HG02973 (cell line): ENCODE data around the gene FBXL3.
"Not testable (repeated sequence)": the region's sequence is repeated elsewhere in the genome, so short reads cannot be mapped to it uniquely, and the experiment has no call there.

Source experiments
- ATAC-seq: cut with Tn5 transposase; IDR thresholded peaks from one replicate; pipeline ENCODE4 v1.9.1; 2021; ENCODE audit warnings: moderate library complexity; ENCODE audit not compliant: unreplicated experiment

The FBXL3 gene

DNA sequence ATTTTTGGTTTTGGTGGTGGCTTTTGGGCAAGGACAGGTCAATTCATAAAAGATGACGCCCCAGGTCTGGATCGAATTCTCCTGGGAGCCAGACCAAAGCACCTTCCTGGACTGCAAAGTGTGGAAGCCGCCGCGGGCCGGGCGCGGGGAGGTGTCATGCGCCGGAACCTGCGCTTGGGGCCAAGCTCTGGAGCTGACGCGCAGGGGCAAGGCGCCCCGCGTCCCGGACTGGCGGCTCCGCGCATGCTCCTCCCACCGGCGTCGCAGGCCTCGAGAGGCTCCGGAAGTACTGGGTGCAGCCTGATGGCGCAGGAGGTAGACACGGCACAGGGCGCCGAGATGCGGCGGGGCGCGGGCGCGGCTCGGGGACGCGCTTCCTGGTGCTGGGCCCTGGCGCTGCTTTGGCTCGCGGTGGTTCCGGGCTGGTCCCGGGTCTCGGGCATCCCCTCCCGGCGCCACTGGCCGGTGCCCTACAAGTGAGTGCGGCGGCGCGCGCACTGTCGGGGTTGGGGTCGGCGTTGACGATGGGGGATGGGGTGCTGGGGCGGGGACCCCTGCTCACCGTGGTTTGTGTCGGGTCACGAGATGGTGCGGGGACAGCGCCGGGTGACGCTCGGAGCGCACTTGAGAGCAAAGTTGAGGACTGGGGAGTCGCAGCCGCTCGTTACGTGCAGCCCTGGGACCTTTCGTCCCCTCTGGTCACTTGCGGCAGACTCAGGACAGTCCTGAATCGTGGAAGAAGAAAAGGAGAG is 35.0 kb downstream of the FBXL3 start, which contains the start of gene CLN5:
Gene CLN5 (plus strand): TSS at position 286 of the 752 bp plus-strand sequence. CDS start 18 bp downstream, at position 304.
- peak; percentile 91 for ATAC-seq

DNA sequence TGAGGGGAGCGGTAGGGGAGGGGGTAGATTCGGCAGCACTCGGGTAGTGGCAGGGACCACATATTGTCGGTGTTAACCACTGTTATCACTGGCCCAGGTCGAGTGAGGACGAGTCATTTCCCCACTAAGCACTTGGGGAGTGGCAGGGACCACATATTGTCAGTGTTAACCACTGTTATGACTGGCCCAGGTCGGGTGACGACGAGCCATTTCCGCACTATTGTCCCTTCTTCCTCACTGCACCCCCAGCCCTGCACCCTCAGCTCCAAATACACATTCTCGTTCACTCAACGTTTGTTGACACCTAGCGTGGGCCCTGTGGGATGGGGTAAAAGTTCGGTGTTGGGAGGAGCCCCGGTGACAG is 35.5 kb downstream of the FBXL3 start:
- ATAC-seq, result peak; percentile 74

DNA sequence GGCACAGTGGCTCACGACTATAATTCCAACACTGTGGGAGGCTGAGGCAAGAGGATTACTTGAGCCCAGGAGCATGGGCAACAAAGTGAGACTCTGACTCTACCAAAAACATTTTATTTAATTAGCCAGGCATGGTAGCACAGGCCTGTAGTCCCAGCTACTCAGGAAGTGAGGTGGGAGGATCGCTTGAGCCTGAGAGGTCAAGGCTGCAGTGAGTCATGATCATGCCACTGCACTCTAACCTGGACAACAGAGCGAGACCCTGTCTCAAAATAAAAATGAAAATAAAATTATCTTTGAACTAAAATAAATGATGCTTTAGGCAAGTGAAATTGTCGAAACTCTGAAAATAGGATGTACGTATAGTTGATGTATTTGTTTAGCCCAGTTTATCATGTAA is 43.3 kb downstream of the FBXL3 start:
- no peak for ATAC-seq

DNA sequence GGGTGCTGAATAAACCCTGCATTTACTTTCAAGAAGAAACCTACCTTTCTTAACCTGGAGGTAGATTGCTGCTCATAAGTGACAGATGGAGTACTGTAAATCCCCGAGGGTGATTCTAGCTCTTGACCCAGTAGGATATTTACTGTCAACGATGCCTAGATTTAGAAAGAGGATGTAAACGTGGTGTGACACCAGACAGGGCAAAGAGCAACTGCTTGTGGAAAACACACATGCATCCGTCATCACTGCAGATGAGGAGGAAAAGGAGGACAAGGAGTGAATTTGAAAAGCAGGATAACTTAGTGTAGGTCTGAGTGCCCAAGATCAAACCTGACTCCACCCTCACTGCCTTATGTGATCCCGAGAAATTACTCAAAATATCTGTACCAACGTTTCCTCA is 44.9 kb downstream of the FBXL3 start:
- ATAC-seq, result no peak

DNA sequence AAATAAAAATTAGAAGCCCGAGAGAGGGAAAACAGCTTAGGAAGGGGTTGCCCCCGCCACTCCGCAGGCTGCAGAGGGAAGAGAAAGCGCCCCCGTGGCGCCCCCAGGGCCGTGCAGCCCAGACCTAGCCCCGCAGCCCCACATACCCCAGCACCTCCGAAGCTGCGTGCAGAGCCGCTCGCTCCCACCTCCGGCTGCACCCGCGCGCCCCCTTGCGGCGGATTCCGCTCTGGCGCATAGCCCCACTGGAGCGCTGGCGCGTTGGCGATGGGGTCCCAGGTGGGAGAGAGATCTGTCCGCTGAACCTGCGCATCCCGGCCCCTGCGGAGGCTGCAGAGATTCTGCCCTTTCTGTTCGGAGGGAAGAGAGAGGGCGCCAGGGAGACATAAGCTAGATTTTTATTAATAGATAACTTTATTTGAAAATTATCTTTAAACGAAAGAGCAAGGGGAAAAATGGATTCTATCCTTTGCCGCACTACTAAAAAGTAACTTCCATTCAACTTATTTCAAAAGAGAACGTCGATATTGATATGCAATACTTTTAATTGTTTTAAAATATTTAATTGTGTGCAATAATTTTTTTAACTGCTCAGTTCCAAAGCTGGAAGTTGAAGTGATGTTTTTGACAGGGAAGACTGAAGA is 46.8 kb downstream of the FBXL3 start:
- peak; percentile 98 for ATAC-seq

DNA sequence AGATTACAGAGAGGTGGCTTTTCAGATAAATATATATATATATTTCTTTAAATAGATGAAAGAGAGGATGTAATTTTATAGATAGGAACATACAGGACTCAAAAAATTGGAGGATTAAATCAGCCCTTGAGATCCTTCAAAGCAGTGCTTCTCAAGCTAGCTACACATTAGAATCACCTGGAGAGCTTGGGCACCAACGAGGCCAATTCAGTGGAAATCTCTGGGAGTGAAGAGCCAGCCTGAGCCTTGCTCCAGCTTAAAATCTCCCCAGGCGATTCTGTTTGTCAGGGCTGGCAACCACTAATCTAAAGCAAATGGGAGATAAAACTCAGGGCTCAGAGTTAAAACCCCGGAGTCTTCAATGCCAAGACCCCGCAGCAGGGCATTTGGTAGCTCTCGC is 50.0 kb downstream of the FBXL3 start:
- ATAC-seq, result no peak

DNA sequence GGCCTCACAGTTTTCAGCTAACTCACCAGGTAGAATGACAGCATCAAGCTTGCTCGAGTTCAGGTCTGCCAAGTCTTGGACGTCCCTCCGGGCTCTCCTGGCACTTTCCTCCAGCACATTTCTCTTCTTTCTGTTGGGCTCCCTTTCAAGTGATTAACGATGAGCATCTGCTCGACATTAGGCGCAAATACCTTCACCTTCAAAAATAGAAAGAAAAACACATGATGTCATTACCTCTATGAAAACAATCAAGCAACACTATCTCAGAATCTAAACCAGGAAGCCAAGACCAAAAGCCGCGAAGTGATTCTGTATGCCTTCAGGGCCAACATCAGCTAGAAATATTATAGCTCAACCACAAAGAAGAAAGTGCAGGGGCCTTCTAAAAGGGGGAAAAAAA is 50.5 kb downstream of the FBXL3 start:
- ATAC-seq, result no peak

DNA sequence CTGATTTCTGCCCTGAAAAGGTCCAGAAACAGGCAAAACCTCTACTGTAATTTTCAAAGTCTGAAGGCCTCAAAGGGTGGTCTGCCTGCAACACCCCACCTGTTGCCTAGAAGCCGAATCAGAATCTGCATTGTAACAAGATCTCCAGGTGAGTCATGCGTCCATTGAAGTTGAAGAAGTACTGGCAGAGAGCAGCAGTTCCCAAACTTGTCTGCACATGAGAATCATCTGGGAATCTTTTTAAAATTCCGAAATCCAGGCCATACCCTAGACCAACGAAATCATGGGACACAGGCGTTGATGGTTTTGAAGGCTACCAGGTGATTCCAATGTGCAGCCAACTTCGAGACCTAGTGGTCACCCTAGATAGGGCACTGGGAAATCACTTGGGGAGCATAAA is 51.1 kb downstream of the FBXL3 start:
- ATAC-seq, result no peak

DNA sequence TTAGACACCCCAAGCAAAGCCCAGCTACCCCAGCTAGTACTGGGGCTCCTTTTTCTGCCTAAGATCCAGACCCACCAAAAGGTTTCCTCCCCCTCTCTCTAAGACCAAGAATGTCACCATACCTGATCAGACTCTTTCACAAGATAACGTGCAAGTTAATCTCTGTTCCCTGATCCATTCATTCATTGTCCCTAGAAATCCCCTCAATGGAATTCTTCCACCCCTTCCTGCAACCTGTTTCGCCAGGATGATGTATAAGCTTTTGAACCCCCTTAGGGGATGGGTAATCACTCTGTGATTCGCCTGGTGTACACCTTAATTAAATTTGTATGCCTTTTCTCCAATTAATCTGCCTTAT is 52.4 kb downstream of the FBXL3 start:
- no peak for ATAC-seq

DNA sequence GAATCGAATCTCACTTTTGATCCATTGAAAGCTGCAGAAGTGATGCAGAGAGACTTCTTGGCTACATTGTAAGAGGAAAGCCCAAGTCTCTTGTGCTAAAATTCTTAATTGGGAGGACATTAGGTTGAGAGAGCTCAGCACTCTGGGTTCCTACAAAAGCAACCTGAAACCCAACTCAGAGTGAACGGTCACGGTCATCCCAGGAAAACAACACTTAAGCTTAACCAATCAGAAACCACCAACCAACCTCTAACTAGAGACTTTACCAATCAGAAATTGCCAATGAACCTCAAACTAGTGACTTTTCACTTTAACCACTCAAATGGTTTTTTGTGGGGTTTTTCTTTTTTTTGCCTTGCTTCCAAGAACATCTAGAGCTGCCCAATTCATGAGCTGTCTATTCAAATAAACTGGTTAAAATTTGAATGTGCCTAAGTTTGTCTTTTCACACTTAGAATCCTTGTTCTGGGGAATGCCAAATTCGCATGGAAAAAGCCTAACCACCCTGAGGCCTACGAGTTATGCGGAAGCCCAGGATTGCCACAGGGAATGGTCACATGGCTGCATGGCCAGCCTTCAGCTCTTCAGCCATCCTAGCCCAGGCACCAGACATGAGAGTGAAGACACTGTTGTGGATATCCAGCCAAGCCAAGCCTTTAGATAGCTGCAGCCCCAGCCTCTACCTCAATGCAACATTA is 52.9 kb downstream of the FBXL3 start:
- no peak for ATAC-seq

DNA sequence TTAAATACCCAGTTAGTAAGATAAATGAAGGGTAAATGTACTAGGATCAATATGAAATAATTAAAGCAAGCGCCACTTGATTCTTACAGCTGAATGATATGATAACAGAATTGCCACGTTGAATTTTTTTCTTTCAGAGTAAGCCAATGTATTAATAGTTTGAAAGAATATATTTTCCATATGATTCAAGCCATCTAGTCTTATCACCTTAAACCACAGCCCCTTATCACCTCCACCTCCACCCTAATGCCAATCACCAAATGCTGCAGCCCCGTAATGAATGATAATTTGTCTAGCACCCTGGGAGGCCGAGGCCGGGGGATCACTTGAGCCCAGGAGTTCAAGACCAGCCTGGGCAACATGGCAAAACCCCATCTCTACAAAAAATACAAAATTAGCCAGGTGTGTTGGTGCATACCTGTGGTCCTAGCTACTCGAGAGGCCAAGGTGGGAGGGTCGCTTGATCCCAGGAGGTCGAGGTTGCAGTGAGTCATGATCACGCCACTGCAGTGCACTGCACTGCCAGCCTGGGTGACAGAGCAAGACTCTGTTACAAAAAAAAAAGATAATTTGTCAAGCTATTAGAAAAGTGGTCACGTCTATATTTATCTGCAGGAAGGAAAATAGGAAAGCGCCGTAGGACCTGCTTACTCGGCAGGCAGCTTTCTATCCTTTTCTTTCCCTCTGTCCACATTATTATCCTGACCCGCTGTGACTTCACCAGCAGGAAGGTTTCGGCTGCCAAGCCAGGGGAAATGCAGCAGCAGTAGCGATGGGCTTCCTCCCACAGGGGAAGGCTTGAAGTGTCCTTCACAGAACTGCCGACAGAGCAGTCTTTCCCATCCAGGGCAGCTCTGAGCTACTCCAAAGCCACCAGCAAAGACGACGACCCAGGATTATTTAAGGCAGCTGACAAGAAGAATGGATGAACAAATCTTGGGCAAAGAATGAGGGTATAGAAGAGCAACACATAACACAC is 54.8 kb downstream of the FBXL3 start:
- ATAC-seq, result no peak

DNA sequence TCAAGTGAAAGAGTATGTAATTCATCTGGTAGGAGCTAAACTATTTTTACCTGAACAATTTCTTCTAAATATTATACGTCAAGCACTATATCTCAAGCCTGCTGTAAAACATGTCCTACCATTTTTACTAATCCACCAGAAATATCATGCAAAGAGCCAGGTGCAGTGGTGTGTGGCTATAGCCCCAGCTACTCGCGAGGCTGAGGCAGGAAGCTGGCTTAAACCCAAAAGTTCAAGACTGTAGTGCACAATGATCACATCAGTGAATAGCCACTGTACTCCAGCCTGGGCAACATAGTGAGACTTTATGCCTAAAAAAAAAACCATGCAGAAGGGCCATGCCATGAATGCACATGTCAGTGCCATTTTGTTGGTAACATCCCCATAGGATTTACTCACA is 55.7 kb downstream of the FBXL3 start:
- no peak for ATAC-seq

DNA sequence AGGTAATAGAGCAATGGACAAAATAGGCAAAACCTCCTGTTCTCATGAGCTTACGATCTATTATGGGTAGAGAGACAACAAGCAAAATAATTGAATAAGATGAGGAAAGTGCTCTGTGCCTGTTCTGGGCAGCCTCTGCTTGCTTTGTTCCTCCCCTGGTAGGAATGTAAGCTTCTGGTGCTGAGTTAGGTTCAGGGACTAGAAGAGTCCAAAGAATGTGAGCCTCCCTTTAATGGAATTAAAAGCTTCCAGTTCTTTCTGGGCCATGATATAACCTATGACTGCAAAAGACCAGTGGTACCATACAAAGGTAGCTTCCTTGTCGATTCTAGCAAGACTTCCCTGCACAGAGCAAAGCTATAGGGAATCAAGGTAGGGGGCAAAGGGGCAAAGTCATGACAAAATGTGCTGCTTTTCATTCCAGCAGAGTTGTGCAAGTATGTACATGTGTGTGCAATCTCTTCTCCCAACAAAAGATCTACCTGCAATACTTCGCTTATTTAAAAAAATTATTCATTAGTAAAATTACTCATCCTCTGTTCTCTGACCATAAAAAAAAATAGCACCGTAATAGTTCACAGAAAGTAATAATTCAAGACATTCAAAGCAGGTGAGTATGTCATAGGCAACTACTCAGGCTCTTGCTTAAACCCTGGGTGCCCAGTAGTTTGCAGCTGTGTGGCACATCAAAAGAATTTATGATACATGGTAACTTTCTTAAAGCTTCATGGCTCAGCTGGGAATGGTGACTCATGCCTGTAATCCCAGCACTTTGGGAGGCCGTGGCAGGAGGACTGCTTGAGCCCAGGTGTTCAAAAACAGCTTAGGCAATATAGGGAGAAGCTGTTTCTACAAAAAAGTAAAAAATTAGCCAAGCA is 57.2 kb downstream of the FBXL3 start:
- no peak for ATAC-seq

DNA sequence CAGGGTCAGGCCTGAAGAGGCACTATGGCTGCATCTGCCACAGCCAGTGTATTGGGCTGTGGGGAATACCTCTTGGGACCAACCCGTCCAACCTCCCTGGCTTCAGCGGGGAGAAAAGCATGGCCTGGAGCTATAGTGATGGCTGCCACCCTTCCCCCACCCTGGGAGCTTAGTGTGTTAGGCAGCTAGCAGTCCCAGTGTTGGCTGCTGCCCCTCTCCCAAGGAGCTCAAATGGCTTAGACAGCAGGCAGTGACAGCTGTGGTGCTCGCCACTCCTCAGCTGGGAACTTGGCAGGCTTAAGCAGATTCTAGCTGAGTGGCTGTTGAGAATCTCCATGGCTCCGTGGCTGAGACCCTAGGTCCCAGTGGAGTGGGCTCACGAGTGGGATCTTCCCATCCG is 58.9 kb downstream of the FBXL3 start:
- no peak for ATAC-seq

DNA sequence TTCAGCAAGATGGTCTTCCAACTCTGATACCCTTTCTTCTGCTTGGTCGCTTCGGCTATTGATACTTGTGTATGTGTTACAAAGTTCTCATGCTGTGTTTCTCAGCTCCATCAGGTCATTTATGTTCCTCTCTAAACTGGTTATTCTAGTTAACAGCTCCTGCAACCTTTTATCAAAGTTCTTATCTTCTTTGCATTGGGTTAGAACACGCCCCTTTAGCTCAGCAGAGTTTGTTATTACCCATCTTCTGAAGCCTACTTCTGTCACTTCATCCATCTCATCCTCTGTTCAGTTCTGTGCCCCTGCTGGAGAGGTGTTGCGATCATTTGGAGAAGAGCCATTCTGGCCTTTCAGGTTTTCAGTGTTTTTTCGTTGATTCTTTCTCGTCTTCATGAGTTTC is 59.9 kb downstream of the FBXL3 start:
- ATAC-seq, result no peak

DNA sequence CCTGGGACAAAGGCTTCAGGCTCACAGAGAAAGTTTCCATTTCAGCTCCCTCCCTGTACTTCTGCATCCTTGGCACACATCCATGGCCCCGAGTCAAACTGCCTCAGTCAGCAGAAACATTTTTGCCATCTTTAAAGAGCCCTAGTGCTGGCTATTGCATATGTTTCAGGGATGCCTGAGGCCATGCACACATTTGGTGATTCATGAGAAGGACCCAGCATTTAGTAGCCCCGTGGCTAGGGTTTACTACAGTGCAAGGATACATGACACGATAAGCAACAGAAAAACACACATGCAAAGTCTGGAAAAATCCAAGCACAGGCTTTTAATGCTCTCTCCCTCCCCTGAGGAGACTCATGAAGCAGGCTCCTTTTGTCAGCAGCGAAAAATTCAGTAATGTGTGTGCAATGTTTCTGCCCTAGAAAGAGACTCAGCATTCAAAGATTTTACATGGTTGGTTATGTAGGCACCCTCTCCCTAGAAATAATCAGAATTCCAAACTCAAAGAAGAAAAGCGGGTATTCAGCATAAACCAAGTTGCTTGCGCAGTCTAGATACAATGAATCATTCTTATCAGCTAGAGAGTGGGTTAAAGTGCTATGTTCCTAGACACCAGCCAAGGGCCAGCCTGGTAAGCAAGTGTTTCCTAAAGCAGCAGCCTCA is 61.1 kb downstream of the FBXL3 start:
- ATAC-seq, result no peak

DNA sequence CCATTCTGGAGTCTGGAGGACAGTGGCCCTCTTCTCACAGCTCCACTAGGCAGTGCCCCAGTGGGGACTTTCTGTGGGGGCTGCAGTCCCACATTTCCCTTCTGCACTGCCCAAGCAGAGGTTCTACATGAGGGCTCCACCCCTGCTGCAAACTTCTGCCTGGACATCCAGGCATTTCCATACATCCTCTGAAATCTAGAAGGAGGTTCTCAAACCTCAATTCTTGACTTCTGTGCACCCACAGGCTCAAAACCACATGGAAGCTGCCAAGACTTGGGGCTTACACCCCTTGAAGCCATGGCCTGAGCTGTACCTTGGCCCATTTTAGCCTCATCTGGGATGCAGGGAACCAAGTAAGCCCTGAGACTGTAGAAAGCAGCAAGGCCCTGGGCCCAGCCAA is 67.2 kb downstream of the FBXL3 start:
- not testable (repeated sequence) for ATAC-seq

DNA sequence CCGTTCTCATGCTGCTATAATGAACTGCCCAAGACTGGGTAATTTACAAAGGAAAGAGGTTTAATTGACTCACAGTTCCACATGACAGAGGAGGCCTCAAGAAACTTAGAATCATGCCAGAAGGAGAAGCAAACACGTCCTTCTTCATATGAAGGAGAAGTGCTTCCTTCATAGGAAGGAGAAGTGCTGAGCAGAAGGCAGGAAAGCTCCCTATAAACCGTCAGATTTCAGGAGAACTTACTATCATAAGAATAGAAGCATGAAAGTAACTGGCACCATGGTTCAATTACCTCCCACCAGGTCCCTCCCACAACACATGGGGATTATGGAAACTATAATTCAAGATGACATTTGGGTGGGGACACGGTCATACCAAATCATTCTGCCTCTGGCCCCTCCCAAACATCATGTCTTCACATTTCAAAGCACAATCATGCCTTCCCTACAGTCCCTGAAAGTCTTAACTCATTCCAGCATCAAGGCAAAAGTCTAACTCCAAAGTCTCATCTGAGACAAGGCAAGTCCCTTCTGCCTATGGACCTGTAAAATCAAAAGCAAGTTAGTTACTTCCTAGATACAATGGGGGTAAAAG is 68.0 kb downstream of the FBXL3 start:
- no peak for ATAC-seq

DNA sequence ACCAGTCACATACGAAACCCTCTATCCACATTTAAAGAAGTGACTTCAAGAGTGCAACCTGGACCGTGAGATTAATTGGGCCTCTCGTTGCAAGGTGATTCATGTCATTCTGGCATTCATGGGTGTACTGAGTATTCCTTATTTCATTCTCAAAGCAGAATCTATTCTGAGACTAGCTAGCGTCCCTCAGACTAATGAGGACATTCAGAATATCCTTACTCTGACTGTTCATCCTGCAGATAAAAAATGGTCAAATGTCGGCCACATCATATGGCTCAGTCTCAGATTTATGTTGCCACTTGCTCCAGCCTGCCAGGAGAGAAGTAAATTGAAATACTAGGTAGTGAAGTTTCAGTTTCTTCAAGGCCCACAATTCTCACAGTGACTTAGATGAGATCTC is 71.3 kb downstream of the FBXL3 start:
- no peak for ATAC-seq
